Common myeloid progenitor, CD34-positive (primary cell): ENCODE data around the gene IL1RAP.
"Not testable (repeated sequence)": the region's sequence is repeated elsewhere in the genome, so short reads cannot be mapped to it uniquely, and the experiment has no call there.

Experiments used
- CTCF ChIA-PET: fragments of 350-600 bp; sonication (Branson Sonifier 250); formaldehyde crosslinking; loops from one replicate; lab custom pipeline; 2021; ENCODE audit warnings: antibody characterized with exemption; lab: Charles Lee
- POLR2A ChIA-PET: fragments of 350-600 bp; sonication (Branson Sonifier 250); formaldehyde crosslinking; loops from one replicate; lab custom pipeline; 2021; ENCODE audit warnings: antibody characterized with exemption; lab: Charles Lee
- DNase-seq, 3 donors: peaks; one replicate each; pipeline versions ENCODE4 v3.0.0 to v3.0.0-alpha.2; 2013
- H3K27ac ChIP-seq, 2 experiments: 1 replicate in 1 of 2; 2 replicates in 1 of 2; pipeline ENCODE4 v1.7.0; 2013; ENCODE audit warnings: inconsistent platforms in 2 of 2, low read length in 2 of 2, mild to moderate bottlenecking in 2 of 2, low read depth in 1 of 2, moderate library complexity in 1 of 2; ENCODE audit not compliant: severe bottlenecking in 2 of 2, insufficient read depth in 1 of 2, poor library complexity in 1 of 2
- H3K27me3 ChIP-seq, 5 experiments: replicated peaks in 2 of 5; 1 replicate in 3 of 5; 2 replicates in 2 of 5; pipeline versions ENCODE4 v1.6.1 to v1.7.0; 2013; ENCODE audit warnings: low read length in 4 of 5, mild to moderate bottlenecking in 2 of 5, moderate library complexity in 2 of 5, inconsistent platforms in 1 of 5; ENCODE audit not compliant: insufficient read depth in 5 of 5, control insufficient read depth in 4 of 5
- H3K36me3 ChIP-seq, 4 experiments: 1 replicate in 2 of 4; 2 replicates in 2 of 4; pipeline versions ENCODE4 v1.6.1 to v1.7.0; 2013; ENCODE audit warnings: low read length in 3 of 4, control low read depth in 1 of 4, mild to moderate bottlenecking in 1 of 4; ENCODE audit not compliant: control insufficient read depth in 4 of 4, insufficient read depth in 4 of 4
- H3K4me1 ChIP-seq, 4 experiments: 1 replicate in 3 of 4; 2 replicates in 1 of 4; pipeline versions ENCODE4 v1.6.1 to v1.7.1; 2013; ENCODE audit warnings: low read length in 3 of 4, mild to moderate bottlenecking in 3 of 4, control low read depth in 1 of 4, inconsistent platforms in 1 of 4, moderate library complexity in 1 of 4; ENCODE audit not compliant: control insufficient read depth in 4 of 4, insufficient read depth in 4 of 4; ENCODE audit errors: control extremely low read depth in 1 of 4
- H3K4me3 ChIP-seq, 7 experiments: 1 replicate in 4 of 7; 2 replicates in 3 of 7; pipeline versions ENCODE4 v1.5.1 to v1.7.0; 2013; ENCODE audit warnings: mild to moderate bottlenecking in 7 of 7, low read length in 6 of 7, moderate library complexity in 6 of 7, inconsistent platforms in 2 of 7, low read depth in 2 of 7, control low read depth in 1 of 7; ENCODE audit not compliant: insufficient read depth in 4 of 7, control insufficient read depth in 1 of 7; ENCODE audit errors: extremely low read depth in 1 of 7
- H3K9me3 ChIP-seq, 5 experiments: 1 replicate in 4 of 5; 2 replicates in 1 of 5; pipeline versions ENCODE4 v1.6.1 to v1.7.1; 2013; ENCODE audit warnings: low read length in 4 of 5, mild to moderate bottlenecking in 2 of 5, inconsistent platforms in 1 of 5, low read depth in 1 of 5, moderate library complexity in 1 of 5; ENCODE audit not compliant: control insufficient read depth in 4 of 5, insufficient read depth in 2 of 5; ENCODE audit errors: control extremely low read depth in 1 of 5
- WGBS: methylation state at CpG from one replicate; pipeline ENCODE4 v1.1.5; 2013; ENCODE audit not compliant: insufficient coverage; 5-methylcytosine and 5-hydroxymethylcytosine counted together

IL1RAP gene

DNA sequence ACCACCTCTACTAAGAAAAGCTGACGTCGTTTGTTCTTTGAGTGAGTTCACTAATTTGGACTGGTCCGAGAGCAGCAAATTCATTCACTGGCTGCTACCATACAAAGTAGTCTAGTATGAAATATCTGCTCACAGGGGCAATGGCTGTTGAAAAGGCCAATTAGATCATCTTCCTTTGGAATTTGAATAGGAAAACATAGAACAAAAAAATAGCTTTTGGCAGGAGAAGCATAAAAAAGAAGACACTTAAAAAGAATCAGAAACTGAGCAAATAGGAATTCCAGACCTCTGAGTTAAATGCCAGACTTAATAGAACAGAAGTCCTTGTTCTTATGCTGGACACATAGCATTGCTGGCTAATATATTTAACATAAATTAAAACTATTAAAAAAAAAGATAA lies 159.3 kb downstream of the IL1RAP start:
- no peak overlapping the region for H3K27ac ChIP-seq
- H3K36me3 ChIP-seq = no peaks in the 10 kb centered on the region
- H3K4me3 ChIP-seq = no peak overlapping the region
- no peak for DNase-seq
- H3K27me3 ChIP-seq = no peaks in the 10 kb centered on the region
- peaks cover 0 to 3% (median 0%) of the 10 kb centered on the region in 5 experiments for H3K9me3 ChIP-seq
- ChIA-PET CTCF (no interaction called here), POLR2A (no interaction called here)
- no CpG with 5 or more reads among the region's 3 CpGs for WGBS
- peaks cover 0 to 3% (median 0%) of the 10 kb centered on the region in 4 experiments for H3K4me1 ChIP-seq

DNA sequence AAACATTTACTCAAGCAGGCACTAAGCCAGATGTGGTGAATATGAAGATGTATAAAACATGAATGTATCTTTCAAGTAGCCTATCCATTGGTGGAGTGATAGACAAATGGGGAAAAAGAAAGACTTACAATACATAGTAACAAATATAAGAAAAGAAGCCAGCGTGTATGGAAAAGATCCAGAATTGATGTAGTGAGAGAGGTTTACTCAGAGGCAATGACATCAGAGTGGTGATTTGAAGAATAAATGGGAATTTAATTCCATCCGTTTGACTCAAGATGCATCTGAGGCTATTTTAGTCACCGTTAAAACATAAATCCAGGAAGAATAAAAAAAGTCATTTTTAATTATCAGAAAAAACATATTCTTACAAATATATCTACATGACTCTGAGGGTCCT lies 162.6 kb downstream of the IL1RAP start:
- CTCF ChIA-PET = no interaction called here
- POLR2A ChIA-PET = no interaction called here
- no peaks in the 10 kb centered on the region for H3K4me1 ChIP-seq

DNA sequence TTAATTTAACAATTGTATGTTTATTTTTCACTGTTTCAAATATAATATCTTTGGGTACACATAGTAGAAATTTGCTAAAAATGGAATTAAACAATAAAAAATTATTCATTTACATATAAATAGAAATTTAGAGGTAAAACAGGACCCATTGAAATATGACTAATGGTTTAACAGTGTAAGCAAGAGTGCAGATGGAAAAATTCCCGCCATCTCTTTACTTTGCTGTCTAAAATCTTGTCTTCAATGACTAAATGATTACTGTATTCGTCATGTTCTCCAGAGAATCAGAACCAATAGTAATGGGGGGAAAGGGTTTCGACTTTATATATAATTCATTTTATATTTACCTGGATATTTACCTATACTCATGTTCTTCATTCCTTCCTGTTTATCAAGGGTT lies 163.1 kb downstream of the IL1RAP start:
- Histone ChIP-seq H3K27me3 (no peaks in the 10 kb centered on the region), H3K4me3 (no peak overlapping the region), H3K27ac (no peak overlapping the region), H3K36me3 (no peaks in the 10 kb centered on the region), H3K4me1 (no peaks in the 10 kb centered on the region), H3K9me3 (peaks cover 0 to 4% (median 0%) of the 10 kb centered on the region in 5 experiments)
- whole genome bisulfite sequencing = no CpG with 5 or more reads among the region's 3 CpGs
- ChIA-PET POLR2A (no interaction called here), CTCF (no interaction called here)
- DNase-seq = no peak

More for the DNA sequence above, 162.6 kb downstream of the IL1RAP start:
- Histone ChIP-seq H3K4me3 (no peak overlapping the region), H3K27me3 (no peaks in the 10 kb centered on the region), H3K27ac (no peak overlapping the region), H3K9me3 (peaks cover 0 to 4% (median 0%) of the 10 kb centered on the region in 5 experiments), H3K36me3 (no peaks in the 10 kb centered on the region)
- WGBS = 100% methylated on average over 1 of the region's 3 CpGs
- DNase-seq = no peak

DNA sequence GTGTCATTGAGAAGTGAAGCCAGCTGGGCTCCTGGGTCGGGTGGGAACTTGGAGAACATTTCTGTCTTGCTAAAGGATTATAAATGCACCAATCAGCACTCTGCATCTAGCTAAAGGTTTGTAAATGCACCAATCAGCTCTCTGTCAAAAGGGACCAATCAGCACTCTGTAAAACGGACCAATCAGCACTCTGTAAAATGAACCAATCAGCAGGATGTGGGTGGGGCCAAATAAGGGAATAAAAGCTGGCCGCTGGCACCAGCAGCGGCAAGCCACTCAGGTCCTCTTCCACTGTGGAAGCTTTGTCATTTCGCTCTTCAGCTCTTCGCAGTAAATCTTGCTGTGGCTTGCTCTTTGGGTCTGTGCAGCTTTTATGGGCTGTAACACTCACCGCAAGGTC lies 164.0 kb downstream of the IL1RAP start:
- POLR2A ChIA-PET, DNase-seq: not testable (repeated sequence)

DNA sequence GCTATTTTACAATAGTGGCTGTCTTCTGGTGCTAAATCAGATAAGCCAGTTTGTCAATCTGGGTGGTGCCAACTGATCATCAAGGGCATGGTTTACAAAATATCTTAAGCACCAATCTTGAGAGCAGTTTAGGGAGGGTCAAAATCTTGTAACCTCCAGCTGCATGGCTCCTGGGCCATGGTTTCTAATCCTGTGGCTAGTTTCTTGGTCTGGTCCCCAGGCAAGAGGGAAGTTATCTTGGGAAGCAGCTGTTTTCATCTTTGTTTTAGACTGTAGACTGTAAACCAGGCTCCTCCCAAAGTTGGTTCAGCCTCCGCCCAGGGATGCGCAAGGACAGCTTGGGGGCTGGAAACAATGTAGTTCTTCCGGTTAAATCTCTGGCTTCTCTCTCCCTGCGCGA lies 166.8 kb downstream of the IL1RAP start:
- ChIA-PET POLR2A (no interaction called here), CTCF (interaction anchor here (1.1 to 1.4 kb wide), 3 partner anchors 10 to 71 kb away, joined by 3 to 4 read pairs (median 3); no protein-coding TSS in a partner anchor)
- Histone ChIP-seq H3K9me3 (peaks cover 0 to 4% (median 1%) of the 10 kb centered on the region in 5 experiments), H3K36me3 (no peaks in the 10 kb centered on the region), H3K4me3 (no peak overlapping the region), H3K27ac (no peak overlapping the region), H3K4me1 (no peaks in the 10 kb centered on the region), H3K27me3 (no peaks in the 10 kb centered on the region)
- no peak for DNase-seq
- 100% methylated on average over 3 of the region's 5 CpGs for whole genome bisulfite sequencing

More for the DNA sequence above, 164.0 kb downstream of the IL1RAP start:
- CTCF ChIA-PET, H3K27me3 ChIP-seq, H3K27ac ChIP-seq, H3K36me3 ChIP-seq, H3K4me3 ChIP-seq, H3K4me1 ChIP-seq, H3K9me3 ChIP-seq: not testable (repeated sequence)
- 98% methylated on average over 7 of the region's 7 CpGs for WGBS

DNA sequence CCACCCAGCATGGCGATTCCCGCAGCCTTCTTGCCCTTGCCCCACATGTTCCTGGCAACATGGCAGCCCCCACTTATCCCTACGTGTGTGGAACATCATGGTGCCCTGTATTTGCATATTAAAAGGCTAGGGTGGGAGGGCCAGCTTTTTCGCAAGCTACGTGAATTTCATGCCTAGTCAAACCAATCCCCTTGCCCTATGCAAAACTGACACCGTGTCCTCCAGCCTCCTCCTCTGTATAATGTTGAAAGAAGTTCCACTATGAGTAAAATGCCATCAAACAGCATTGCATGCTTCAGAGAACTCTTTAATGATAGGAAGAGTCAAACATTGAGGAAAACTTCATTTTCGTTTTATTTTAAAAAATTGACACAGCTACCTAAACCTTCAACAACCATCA lies 170.9 kb downstream of the IL1RAP start:
- Histone ChIP-seq H3K27ac (no peak overlapping the region), H3K9me3 (peaks cover 0 to 4% (median 0%) of the 10 kb centered on the region in 5 experiments), H3K4me1 (no peaks in the 10 kb centered on the region), H3K36me3 (no peaks in the 10 kb centered on the region), H3K4me3 (no peak overlapping the region), H3K27me3 (no peaks in the 10 kb centered on the region)
- POLR2A ChIA-PET = no interaction called here
- DNase-seq = no peak
- WGBS = 100% methylated on average over 3 of the region's 7 CpGs
- CTCF ChIA-PET = interaction anchor here (0.7 kb wide), 1 partner anchor 147 kb away, joined by 4 read pairs; no protein-coding TSS in a partner anchor

DNA sequence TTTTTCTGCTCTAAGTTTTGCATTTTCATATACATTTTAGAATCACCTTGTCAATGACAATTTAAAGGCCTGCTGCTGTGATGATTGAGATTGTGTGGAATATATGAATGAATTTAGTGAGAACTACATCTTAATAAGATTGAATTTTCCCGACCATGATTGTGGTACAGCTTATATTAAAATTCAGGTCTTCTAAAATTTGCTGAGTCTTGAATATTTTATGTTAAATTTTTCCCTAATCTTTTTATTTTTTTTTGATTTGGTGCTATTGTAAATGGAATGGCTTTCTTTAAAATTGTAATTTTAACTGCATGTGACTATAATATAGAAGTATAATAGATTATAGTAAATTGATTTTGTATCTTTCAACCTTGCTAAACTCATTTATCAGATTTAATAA lies 172.1 kb downstream of the IL1RAP start:
- Histone ChIP-seq H3K27me3 (no peaks in the 10 kb centered on the region), H3K4me1 (no peaks in the 10 kb centered on the region), H3K27ac (no peak overlapping the region), H3K4me3 (no peak overlapping the region), H3K9me3 (peaks cover 0 to 4% (median 0%) of the 10 kb centered on the region in 5 experiments), H3K36me3 (no peaks in the 10 kb centered on the region)
- no peak for DNase-seq
- WGBS = no CpG with 5 or more reads among the region's 1 CpG
- ChIA-PET POLR2A (no interaction called here), CTCF (no interaction called here)
